ENCODE measurements around the gene THEM4.
"Not testable (repeated sequence)": the region's sequence is repeated elsewhere in the genome, so short reads cannot be mapped to it uniquely, and the experiment has no call there.

Gene THEM4

DNA sequence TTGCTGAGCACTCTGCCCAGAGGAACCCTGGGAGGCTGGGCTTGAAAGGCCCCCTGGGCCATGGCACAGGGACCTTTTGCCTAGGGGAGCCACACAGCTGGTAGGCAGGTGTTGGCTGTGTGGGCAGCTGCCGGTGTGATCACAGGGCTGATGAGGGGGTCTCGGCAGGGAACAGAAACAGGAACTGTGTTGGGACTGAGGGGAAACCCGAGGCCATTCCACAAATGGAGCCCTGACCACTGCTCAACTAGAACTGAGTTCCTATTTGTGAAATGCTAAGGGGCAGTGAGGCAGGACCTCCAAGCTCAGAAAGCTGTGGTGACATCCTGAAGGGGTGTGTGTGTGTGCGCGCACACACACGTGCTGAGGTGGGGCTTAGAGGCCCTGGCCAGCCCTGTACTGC is 49.4 kb downstream of the THEM4 start:
- DNase-seq (ENCODE audit: low read depth in 2 of 2), result no peak

DNA sequence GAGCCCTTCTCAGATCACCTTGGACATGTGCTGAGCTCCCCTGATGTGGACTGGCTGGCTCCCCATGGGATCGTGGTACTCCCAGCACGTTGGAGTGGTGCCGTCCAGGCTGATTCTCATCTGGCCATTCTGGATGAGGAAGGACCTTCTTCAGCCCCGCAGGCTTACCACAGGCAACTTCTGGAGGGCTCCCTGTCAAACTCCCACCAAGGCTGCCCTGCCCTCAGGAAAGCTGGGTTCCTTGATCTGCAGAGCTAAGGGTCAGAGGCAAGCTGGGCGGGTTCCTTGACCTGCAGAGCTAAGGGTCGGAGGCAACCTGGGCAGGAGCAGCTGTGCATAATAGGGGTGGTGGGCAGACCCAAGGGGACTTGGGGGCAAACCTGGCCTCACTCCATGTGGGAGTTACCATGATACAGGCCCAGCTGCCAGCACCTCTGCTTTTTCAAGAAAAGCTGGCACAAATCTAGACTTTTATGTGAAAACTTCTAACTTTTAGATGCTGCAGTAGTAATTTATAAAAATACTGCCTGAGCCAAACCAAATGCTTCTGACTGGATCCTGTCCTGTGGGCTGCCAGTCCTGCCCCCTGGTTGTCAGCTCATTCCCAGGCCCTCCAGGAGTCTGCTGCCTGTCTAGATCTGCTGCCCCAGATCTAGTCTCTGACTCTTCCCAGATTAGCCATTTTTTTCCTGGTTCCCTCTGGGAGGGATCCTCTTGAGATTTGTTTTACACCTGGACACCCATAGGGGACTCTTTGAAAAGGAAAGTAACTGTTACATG is 50.2 kb downstream of the THEM4 start:
- DNase-seq (ENCODE audit: low read depth in 2 of 2), result no peak

DNA sequence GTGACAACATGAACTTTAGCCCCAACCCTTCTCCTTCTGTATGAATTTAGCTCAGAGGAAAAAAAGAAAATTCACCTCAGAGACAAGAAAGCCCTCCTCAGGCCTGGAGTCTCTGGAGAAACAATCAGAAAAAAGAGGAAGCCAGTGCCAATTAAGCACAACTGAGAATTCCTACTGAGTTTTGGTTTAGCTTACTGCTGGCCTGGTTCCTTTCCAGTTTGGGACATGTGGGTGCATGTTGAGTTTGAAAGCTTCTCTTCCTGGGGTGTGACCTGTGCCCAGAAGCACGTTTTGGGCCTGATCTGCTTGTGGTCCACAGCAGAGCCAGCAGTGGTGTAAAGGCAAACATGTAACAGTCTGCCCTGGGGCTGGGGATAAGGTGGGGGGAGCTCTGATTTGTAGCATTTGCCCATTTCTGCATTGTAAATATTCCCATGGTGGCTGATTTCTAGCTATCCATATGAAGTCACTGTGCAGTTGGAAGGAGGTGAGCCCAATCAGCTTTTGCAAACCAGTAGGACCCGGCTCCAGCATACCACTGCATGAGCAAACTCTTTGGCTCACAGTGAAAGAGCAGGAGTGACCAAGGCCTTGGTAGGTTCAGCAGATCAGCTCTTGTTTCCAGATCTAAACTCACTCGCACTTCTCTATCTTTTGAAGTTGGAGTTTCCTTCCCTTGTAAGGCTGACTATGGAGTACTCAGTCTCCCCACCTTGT is 51.1 kb downstream of the THEM4 start:
- no peak for DNase-seq (ENCODE audit: low read depth in 2 of 2)

DNA sequence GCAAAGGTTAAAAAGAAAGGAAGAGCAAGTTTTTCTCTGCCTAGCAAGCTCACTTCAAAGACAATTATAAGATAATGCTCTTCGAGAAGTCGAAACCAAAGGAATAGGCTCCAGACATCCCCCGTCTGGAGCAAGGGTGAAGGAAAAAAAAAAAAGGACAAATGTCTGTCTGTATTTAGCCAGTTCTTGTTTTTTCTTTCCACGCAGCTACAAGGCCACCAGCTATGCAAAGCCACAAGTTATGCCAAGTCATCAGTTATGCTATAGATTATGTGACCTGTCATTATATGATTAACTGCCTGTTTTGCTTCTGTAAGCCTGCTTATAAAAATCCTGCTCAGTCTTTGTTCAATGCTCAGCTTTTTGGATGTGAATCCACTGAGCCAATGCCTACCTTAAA is 53.4 kb downstream of the THEM4 start:
- no peak for DNase-seq (ENCODE audit: low read depth in 2 of 2)

DNA sequence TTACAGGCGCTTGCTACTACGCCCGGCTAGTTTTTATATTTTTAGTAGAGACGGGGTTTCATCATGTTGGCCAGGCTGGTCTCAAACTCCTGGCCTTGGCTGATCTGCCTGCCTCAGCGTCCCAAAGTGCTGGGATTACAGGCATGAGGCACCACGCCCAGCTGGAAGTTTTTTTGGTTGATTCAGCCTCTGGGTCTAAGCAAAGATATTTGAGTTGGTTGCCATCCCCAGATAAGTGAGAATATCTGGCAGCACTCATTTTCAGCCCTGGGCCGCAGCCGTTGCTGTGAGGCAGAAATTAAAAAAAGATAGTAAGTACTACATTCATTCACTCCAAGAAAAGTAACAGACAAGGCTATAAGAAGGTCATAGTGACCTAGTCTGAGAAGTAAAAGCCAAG is 53.8 kb downstream of the THEM4 start:
- not testable (repeated sequence) for DNase-seq (ENCODE audit: low read depth in 2 of 2)

DNA sequence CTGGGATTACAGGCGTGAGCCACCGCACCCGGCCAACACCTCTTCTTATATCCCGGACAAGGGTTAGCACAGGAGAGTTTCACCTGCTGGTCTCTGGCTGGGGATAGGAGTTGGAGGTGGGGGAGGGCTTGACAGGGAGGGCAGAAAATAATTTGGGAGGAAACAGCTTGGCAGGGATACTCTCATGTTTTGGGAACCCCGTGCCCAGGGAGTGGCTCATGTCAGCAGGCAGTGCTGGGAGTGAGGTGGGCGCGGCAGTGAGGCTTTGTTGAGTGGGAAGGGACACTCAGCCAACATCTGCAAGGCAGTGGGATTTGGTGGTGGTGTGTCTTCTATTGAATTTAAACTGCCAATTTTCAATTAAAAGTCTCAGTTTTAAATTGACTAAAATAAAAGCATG is 54.7 kb downstream of the THEM4 start:
- DNase-seq (ENCODE audit: low read depth in 2 of 2), result no peak

DNA sequence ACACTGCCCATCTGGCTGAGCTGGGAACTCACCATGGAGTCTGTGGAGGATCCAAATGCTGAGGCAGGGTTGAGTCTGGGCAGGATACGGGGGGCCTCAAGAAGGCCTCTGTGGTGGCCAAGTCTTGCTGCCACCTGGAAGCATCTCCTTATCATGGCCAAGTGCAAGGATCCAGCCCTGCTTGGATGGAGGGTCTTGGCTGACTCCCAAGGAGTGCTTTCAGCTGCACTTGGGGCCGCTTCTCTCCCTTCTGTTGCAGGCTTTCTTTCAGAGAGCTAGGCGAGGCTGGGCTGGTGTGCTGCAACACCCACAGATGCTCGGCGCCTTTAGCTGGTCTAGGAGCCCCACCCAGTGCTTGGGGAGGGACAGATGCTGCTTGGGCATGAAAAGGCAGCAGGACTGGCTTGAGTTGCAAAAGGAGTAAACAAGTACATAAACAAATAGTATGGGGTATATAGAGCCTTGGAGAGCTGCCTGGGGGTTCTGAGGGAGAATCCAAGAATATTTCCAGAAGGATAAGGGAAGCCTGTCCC is 55.8 kb downstream of the THEM4 start, which contains the start of gene THEM5:
Gene THEM5 (minus strand): TSS at position 302 of the 533 bp plus-strand sequence. CDS start 147 bp downstream, at position 155.
- no peak for DNase-seq (ENCODE audit: low read depth in 2 of 2)

DNA sequence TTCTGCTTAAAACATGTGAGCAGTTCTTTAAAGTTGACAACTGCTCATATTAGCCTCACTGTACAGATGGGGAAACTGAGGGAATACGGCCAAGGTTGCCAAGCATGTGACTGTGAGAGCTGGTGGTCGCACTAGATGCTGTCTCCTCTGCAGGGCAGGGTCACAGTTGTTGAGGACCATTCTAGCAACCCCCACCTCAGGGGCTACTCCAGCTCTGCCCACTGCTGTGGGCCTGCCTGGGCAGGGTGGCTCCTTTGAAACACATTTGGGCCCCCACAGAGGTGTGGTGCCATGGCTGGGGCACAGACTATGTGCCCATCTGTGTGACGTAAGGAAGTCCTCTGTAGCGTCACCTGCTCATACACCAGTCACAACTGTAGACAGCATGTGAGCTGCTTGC is 56.6 kb downstream of the THEM4 start:
- DNase-seq (ENCODE audit: low read depth in 2 of 2), result no peak

DNA sequence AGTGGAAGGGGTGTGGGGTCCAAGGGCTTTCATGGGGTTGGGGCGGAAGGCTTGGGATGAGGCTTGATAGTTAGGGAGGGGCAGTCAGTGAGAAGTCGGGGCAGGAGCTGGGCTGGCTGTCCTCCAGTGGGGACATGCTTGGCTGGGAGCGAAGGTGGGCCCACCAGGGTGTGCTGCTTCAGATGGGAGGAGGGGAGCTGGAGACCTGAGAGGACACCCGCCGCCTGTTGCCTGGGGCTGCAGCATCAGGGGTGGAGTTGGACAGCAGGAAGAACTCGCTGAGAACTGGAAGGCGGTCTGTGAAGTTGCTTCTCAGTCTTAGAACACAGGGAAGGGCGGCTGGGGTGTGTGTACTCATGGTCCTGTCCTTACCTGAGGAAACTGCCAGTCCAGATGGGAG is 57.4 kb downstream of the THEM4 start:
- no peak for DNase-seq (ENCODE audit: low read depth in 2 of 2)

DNA sequence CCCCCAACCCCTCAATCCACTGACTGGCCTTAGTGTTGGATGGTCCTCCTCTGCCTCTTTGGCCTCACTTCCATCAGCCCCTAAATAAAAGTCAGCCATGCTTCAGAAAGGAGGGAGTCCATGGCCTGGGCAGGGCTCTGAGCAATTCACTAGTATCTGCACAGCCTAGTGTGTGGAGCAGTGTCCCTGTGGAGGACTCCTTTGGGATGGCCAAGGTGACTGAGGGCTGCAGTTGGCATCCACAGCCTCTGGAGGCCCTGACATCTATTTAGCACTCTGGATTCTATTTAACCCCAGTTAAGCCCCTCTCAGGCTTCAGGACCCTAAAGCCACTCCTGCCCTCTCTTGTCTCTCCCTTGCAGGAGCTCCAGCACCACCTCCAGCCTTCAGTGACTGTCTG is 59.4 kb downstream of the THEM4 start:
- DNase-seq (ENCODE audit: low read depth in 2 of 2), result no peak

DNA sequence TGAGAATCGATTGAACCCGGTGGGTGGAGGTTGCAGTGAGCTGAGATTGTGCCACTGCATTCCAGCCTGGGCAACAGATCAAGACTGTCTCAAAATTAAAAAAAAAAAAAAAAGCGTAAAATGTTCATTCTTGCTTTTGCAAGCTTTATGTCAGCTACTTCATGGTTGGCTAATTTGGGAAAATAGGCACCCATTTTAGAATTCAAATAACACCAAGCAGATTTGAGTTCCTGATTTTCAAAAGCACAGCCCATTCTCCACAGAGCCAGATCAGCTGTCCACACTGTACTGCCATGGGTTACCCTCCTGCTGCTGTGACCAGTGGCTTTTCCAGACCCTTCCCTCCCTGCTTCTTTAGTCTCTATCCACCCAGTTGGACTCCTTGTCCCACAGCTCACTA is 60.2 kb downstream of the THEM4 start:
- no peak for DNase-seq (ENCODE audit: low read depth in 2 of 2)

DNA sequence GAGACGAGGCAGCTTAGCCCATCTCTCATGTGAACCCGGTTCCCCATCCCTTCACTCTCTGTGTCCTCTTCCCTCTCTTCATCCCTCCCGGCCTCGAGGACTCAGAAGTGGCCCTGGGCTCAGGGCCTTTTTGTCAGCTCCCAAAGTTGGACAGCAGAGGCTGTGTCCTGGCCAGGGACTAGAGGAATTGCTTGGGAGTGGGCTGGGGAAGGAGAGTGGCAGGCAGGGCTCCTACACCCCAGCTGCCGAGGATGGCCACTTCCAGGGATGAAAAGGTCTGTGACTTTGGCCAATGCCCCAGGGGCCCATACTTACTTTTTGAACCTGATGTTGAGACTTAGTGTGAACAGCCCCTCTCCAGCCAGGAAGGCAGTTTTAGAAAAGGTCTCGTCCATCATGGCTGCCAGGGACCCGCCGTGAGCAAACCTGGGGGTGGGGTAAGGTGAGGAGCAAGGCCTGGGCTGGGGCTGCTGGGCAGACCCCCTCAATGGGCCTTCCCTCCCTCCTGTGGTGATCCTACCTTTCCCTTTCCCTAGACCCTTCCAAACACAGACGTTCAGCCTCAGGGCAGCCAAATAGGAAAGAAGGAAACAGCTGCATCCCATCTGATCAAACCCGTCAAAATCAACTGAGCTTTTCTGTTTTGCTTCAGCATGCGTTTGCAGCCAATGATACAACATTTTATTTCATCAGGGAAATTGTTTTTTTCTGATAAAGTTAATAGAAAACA is 61.3 kb downstream of the THEM4 start:
- no peak for DNase-seq (ENCODE audit: low read depth in 2 of 2)

DNA sequence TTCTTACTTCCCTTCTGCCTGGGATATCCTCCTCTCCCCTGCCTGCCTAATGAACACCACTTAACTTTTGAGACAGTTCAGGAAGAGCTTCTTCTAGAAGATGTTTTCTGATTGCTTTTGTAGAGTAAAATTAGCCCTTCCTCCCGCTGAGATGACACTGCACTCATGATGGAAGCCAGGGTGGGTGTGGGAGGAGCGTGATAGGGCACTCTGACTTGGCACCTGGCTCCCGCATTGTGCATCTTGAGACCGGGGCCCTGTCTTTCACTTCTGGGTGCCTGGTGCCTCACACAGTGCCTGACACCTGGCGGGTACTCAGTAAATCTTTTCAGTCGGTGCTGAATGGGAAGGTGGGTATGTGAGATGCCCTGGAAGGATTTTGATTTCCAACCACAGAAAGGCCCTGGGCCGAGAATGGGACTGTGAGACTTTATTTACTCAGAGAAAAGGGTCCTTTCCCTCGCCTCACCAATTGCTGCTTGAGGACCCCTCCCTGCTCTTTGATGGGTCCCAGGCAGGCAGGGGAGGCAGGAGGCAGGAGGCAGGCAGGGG is 62.5 kb downstream of the THEM4 start:
- DNase-seq (ENCODE audit: low read depth in 2 of 2), result no peak

DNA sequence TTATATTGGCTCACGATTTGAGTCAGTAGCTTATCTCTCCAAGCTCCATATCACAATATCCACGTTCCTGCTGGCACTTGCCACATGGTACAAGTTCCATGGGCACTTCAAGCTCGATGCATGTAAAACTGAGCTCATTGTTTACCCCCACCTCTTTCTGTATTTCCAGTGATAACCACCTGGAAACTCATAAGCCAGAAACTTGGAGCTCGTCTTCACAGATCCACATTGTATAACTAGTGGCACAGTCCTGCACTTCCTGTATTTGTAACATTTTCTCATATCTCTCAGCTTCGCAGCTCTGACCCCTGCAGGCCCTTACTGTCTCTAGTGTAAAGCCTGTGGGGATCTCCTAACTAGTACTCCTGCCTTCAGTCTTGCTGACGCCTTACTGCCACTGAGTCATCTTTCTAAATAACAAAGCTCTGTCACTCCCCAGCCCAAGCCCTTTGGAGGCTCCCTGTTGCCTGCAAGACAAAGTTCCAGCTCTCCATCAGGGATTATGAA is 63.2 kb downstream of the THEM4 start:
- no peak for DNase-seq (ENCODE audit: low read depth in 2 of 2)

DNA sequence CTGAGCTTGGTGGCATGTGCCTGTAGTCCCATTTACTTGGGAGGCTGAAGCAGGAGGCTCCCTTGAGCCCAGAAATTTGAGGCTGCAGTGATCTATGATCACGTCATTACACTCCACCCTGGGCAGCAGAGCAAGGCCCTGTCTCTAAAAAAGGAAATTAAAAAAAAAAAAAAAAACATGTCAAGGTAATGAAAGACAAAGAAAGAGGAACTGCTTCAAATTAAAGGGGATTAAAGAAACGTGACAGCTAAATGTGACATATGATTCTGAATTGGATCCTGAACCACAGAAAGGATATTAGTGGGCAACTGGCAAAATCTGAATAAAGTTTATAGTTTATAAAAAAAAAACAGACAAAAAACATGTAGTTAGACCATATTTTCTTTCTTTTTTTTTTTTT is 65.9 kb downstream of the THEM4 start:
- DNase-seq (ENCODE audit: low read depth in 2 of 2), result no peak

DNA sequence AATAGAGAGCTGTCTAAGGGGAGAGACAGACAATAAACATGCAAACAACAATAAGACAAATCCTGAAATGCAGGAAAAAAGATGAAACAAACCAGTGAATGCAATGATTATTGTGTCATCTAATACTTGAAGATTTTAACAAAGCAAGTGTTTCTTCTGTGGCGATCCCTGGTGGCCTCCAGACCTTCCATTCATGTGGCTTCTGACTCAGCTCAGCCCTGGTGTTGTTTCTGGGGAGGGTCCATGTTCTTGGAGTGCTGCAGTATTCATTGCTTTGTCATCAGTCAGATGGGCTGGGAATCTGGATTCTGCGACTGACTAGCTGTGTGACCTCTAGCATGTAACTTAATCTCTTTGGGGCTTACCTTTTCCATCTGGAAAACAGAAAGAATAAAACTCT is 68.2 kb downstream of the THEM4 start:
- no peak for DNase-seq (ENCODE audit: low read depth in 2 of 2)

DNA sequence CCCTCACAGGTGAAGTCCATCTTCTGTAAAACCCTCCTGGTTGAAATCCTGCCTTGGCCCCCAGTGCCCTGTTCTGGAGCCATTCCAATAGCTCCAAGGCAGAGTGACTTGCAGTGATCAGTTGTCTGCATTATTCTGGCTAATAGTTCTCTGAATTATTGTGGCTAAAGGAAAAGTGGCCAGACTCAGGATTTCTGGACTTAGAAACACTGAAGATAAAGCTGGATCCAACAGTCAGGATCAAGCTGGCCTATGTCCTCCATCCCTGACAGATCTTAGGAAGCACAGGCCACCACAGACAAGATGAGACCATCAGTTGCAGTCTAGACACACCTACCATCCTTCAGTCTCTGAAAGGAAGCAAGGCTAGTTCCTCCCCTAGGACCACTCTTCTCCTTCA is 68.9 kb downstream of the THEM4 start:
- DNase-seq (ENCODE audit: low read depth in 2 of 2), result no peak

DNA sequence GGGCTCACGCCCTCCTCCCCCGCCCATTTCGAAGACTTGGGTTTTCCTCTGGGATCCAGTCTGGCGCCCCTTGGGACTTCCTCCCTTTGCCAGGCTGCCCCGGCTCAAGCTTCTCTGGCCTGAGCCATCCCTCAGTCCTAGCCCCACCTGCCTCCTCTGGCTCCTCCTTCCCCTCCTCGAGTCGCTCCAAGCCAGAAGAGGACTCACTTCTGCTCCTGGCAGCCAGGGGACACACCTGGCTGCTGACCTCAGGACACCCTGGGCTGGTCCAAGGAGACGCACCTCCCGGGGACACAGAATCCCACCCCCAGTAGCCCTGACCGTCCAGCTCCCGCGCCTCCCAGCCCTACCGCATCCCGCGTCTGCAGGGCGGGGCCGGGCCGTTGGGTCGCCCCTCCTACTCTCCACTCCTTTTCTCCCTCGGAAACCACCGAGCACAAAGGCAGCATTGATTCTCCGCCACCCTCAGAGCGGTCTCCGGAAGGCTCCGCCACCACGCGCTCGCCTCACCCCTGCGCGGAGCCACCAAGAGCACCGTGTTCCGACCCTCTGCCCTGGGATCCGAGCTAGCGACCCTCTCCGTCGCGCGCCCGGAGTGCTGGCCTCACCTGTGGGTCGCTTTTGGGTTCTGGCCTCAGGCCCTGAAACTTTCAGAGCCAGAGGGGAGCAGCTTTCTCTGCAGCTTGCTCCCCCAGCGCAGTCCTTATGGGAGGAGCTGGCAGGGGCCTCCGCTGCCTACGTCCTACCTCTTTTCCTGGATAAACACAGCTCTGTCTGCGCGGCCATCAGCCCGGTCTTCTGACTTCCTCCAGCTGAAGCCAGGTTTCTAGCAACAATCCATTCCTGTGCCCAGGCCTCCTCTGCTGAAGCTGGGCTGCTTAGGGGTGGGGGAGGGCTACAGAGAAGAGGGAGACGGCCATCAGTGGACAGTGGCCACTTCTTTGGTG is 69.6 kb downstream of the THEM4 start, which contains the start of gene C2CD4D:
Gene C2CD4D (minus strand): TSS at position 364 of the 947 bp plus-strand sequence. CDS start 831 bp downstream, outside the sequence.
- DNase-seq (ENCODE audit: low read depth in 2 of 2), result peak; percentile 42 to 65

DNA sequence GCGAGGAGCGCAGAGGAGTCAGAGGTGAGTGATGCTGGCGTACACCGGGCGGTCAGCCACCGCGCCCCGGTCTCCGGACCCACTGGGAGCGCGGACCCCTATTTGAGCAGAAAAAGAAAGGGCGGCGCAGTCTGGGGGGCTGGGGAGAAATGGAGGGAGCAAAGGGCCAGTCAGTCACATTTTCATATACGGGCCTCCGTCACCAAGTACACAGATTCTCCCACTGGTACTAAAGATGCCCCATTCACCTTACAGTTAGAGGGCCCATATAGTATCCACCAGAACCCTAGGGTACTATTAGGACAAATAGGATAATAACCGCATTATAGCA is 70.3 kb downstream of the THEM4 start:
- DNase-seq (ENCODE audit: low read depth in 2 of 2), result no peak

DNA sequence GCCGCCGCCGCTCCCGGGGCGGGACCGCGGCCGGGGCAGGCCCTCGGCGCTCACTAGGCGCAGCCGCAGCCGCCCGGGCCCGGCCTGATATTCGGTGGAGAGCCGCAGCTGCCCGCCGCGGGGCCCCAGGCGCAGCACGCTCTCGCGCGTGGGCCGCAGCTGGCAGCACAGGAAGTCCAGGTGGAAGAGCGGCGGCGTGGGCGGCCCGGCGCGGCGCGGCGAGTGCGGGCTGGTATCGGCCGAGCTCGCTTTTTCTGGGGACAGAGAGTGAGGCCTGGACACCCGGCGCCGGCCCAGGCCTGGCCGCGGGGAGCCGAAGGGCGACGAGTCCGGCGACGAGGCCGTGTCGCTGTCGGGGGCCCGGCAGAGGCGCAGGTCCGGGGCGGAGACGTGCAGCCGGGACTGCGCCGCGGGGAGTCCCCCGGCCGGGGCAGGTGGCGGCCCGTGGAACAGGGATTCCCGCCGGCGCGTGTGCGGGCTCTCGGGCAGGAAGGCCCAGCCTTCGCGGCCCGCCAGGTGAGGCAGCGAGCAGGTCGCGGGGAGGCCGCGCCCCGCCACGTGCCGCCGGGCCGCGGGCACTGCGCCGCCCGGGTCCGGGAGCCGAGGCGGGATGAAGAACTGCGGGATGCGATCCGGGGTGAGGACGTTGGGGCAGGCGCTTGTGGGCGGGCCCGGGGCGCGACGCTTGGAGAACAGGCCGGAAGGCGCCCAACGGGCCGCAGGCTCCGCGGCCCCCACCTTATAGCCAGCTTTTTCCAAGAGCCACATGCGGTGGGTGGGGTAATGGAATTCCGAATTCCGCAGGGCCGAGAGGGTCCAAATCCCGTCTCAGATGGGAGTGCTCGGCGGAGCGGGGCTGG is 70.9 kb downstream of the THEM4 start:
- DNase-seq (ENCODE audit: low read depth in 2 of 2), result no peak

Data from stimulated activated CD4-positive, alpha-beta T cell treated with anti-CD3 and anti-CD28 coated beads, Interleukin-12 subunit alpha, Interleukin-12 subunit beta, amount 100 ng/mL, for 24 hours (primary cell).